Measurements from ENCODE around the gene TMEM120A.

The TMEM120A gene

GRCh38 chr7:75995052-75995471 is 667 bp upstream of the TMEM120A start:
- TF ChIP-seq CTCF (IDR thresholded peaks at IDR 0.05; ENCODE audit: low read depth, low read length, missing control alignments), result no peak
- peak overlapping the region; percentile 96 for H3K4me3 ChIP-seq (ENCODE audit: low read depth, low read length)
- no peak for DNase-seq (ENCODE audit: low read depth)

- no peak for DNase-seq (ENCODE audit: low read depth)
- peak overlapping the region; percentile 96 for H3K4me3 ChIP-seq (ENCODE audit: low read depth, low read length)
- no peak for TF ChIP-seq CTCF (IDR thresholded peaks at IDR 0.05; ENCODE audit: low read depth, low read length, missing control alignments)
These were observed 557 bp downstream of the TMEM120A start for GRCh38 chr7:75993689-75994387.

- H3K4me3 ChIP-seq (ENCODE audit: low read depth, low read length), result no peak overlapping the region
- no peak for TF ChIP-seq CTCF (IDR thresholded peaks at IDR 0.05; ENCODE audit: low read depth, low read length, missing control alignments)
- no peak for DNase-seq (ENCODE audit: low read depth)
These were observed 2.2 kb downstream of the TMEM120A start for GRCh38 chr7:75992083-75992755.

GRCh38 chr7:75991531-75992082 is 2.8 kb downstream of the TMEM120A start:
- DNase-seq (ENCODE audit: low read depth), result no peak
- no peak overlapping the region for H3K4me3 ChIP-seq (ENCODE audit: low read depth, low read length)
- no peak for TF ChIP-seq CTCF (IDR thresholded peaks at IDR 0.05; ENCODE audit: low read depth, low read length, missing control alignments)

GRCh38 chr7:75989500-75990388 is 4.7 kb downstream of the TMEM120A start:
- H3K4me3 ChIP-seq (ENCODE audit: low read depth, low read length), result no peak overlapping the region
- no peak for TF ChIP-seq CTCF (IDR thresholded peaks at IDR 0.05; ENCODE audit: low read depth, low read length, missing control alignments)
- no peak for DNase-seq (ENCODE audit: low read depth)

GRCh38 chr7:75988568-75989499 is 5.6 kb downstream of the TMEM120A start:
- no peak for DNase-seq (ENCODE audit: low read depth)
- no peak overlapping the region for H3K4me3 ChIP-seq (ENCODE audit: low read depth, low read length)
- TF ChIP-seq CTCF (IDR thresholded peaks at IDR 0.05; ENCODE audit: low read depth, low read length, missing control alignments), result no peak
